ENCODE measurements around the gene TMEM117. TPM values are rescaled to one million over a fixed set of nuclear protein-coding genes. Genes with fewer than 3 reads are reported as not detected.

Gene TMEM117
- total RNA-seq, 4 donors from 2014 or later, result 16.9 to 24.9 (median 21.1) TPM

- H3K36me3 ChIP-seq, result no peaks in the 10 kb centered on the region
- DNase-seq (ENCODE audit: low spot score in 2 of 2), result no peak
- no peaks in the 10 kb centered on the region for H3K27me3 ChIP-seq
- H3K4me3 ChIP-seq, result no peak overlapping the region
- 76 to 90% methylated on average over 3 of the region's 3 CpGs for WGBS, 2 donors
- TF ChIP-seq CTCF (IDR thresholded peaks at IDR 0.05) (no peak), EP300 (IDR thresholded peaks at IDR 0.05) (no peak), POLR2A (IDR thresholded peaks at IDR 0.05) (no peak)
- H3K9me3 ChIP-seq, result no peaks in the 10 kb centered on the region
- peaks cover 0 to 6% (median 2%) of the 10 kb centered on the region in 4 donors for H3K4me1 ChIP-seq
- H3K27ac ChIP-seq, result no peak overlapping the region
Measured at GRCh38 chr12:43826681-43827080, 9.2 kb upstream of the TMEM117 start.

GRCh38 chr12:43827093-43827492, 8.8 kb upstream of the TMEM117 start:
- WGBS, 2 donors, result 83 to 91% methylated on average over 1 of the region's 1 CpG
- no peak for TF ChIP-seq CTCF (IDR thresholded peaks at IDR 0.05)
- no peak for TF ChIP-seq EP300 (IDR thresholded peaks at IDR 0.05)
- no peak for TF ChIP-seq POLR2A (IDR thresholded peaks at IDR 0.05)
- Histone ChIP-seq H3K27me3 (no peaks in the 10 kb centered on the region), H3K4me3 (no peak overlapping the region), H3K27ac (no peak overlapping the region), H3K36me3 (no peaks in the 10 kb centered on the region), H3K4me1 (peaks cover 0 to 6% (median 2%) of the 10 kb centered on the region in 4 donors), H3K9me3 (no peaks in the 10 kb centered on the region)
- DNase-seq (ENCODE audit: low spot score in 2 of 2), result no peak

DNA sequence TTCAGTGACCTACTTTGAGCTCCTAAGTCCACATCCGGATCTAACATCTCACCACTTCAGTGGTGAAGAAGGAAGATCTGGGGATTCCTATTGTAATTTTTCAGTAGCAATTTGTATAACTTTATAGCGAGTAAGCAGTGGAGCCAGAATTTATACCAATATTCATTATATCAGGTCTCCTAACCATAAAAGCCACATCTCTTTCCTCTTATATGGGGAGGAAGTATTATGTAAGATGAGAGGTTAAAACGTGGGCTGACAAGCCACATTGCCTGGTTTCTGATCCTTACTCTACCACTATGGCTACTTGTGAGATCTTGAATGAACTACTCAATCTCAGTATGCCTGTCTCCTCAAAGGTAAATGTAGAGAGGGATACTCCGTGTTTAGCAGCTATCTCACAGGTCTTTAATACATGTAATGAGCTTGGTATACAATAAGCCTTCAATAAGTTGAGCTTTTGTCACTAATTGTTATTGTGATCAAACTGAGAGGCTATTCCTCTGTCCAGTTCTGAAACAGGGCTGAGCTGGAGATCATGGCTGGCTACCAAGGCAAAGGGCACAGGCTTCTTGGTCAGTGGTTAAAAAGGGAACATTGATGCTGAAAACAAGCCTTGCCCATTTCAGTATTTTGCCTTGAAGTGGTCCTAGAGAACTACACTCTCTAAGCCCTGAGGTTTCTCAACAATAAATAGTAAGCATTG, 3.3 kb upstream of the TMEM117 start:
- Histone ChIP-seq H3K27ac (no peak overlapping the region), H3K27me3 (no peaks in the 10 kb centered on the region), H3K9me3 (no peaks in the 10 kb centered on the region), H3K4me1 (peaks cover 0 to 24% (median 6%) of the 10 kb centered on the region in 4 donors), H3K4me3 (no peak overlapping the region), H3K36me3 (no peaks in the 10 kb centered on the region)
- 76 to 77% methylated on average over 4 of the region's 4 CpGs for WGBS, 2 donors
- DNase-seq (ENCODE audit: low spot score in 2 of 2), result no peak
- TF ChIP-seq EP300 (IDR thresholded peaks at IDR 0.05) (no peak), CTCF (IDR thresholded peaks at IDR 0.05) (no peak), POLR2A (IDR thresholded peaks at IDR 0.05) (no peak)

DNA sequence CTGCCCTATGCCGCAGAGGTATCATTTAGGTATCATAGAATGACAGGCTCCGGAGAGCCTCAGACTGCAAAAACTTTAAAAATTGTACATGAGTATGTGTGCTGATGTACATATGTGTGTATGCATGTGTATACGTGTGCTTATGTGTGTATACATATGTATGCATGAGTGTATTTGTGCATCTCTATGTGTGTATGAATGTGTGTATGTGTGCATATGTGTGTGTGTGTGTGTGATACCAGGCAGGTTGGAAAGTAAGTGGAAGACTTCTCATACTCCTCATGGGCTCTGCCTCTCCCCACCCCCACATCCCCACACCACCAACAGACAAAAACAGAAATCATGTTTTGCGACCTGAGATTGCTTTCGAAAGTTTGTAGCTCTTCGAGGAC, 621 bp upstream of the TMEM117 start:
- Histone ChIP-seq H3K36me3 (no peaks in the 10 kb centered on the region), H3K27ac (peak overlapping the region; percentile 92 to 96 (median 94)), H3K27me3 (no peaks in the 10 kb centered on the region), H3K9me3 (no peaks in the 10 kb centered on the region), H3K4me3 (peak overlapping the region; percentile 51 to 78 (median 69)), H3K4me1 (peaks cover 0 to 25% (median 2%) of the 10 kb centered on the region in 4 donors)
- no peak for DNase-seq (ENCODE audit: low spot score in 2 of 2)
- 44 to 46% methylated on average over 6 of the region's 6 CpGs for WGBS, 2 donors
- TF ChIP-seq EP300 (IDR thresholded peaks at IDR 0.05), result no peak
- TF ChIP-seq POLR2A (IDR thresholded peaks at IDR 0.05), result no peak
- TF ChIP-seq CTCF (IDR thresholded peaks at IDR 0.05), result no peak

- WGBS, 2 donors, result 0 to 2% methylated on average over 8 of the region's 8 CpGs
- Histone ChIP-seq H3K4me1 (peaks cover 0 to 25% (median 2%) of the 10 kb centered on the region in 4 donors), H3K27me3 (no peaks in the 10 kb centered on the region), H3K9me3 (no peaks in the 10 kb centered on the region), H3K36me3 (no peaks in the 10 kb centered on the region), H3K4me3 (peak overlapping the region; percentile 52 to 78 (median 69)), H3K27ac (peak overlapping the region; percentile 92 to 96 (median 94))
- TF ChIP-seq CTCF (IDR thresholded peaks at IDR 0.05) (no peak), EP300 (IDR thresholded peaks at IDR 0.05) (peak in 1 of 2 donors; percentile 79), POLR2A (IDR thresholded peaks at IDR 0.05) (no peak)
- peak; percentile 17 to 29 for DNase-seq (ENCODE audit: low spot score in 2 of 2)
Measured at GRCh38 chr12:43836475-43836989, 651 bp downstream of the TMEM117 start.

Data from tibial nerve (tissue), 4 donors.